ENCODE measurements around the gene SULT6B1. TPM values are rescaled to one million over a fixed set of nuclear protein-coding genes. Genes with fewer than 3 reads are reported as not detected.
"Not testable (repeated sequence)": the region's sequence is repeated elsewhere in the genome, so short reads cannot be mapped to it uniquely, and the experiment has no call there.

The SULT6B1 gene
- total RNA-seq, 1 experiment from 2014 or later, result not detected

GRCh38 chr2:37211212-37211611 lies 22.7 kb upstream of the SULT6B1 start:
- ChIA-PET CTCF (no interaction called here), POLR2A (ENCODE audit: low non-redundant PET) (no interaction called here)
- no peaks in the 10 kb centered on the region for H3K27me3 ChIP-seq (replicated peaks; ENCODE audit: insufficient read depth, low read depth, low read length, poor library complexity)
- no peak for DNase-seq (ENCODE audit: low spot score)
- no peak overlapping the region for H3K27ac ChIP-seq (ENCODE audit: low read depth, low read length, poor library complexity, severe bottlenecking)
- H3K4me1 ChIP-seq (ENCODE audit: insufficient read depth, low read length, poor library complexity, severe bottlenecking), result no peaks in the 10 kb centered on the region
- no peak for TF ChIP-seq EZH2 (IDR thresholded peaks at IDR 0.05; ENCODE audit: borderline replicate concordance, low read depth, low read length, poor library complexity, severe bottlenecking)
- TF ChIP-seq CTCF (conservative IDR thresholded peaks at IDR 0.05; ENCODE audit: low read depth, low read length), result no peak
- BruUV-seq (replicated peaks), result no TSS peak
- H3K4me3 ChIP-seq (ENCODE audit: low read depth, low read length, poor library complexity, severe bottlenecking), result no peak overlapping the region
- H3K9me3 ChIP-seq (ENCODE audit: low read depth, low read length, poor library complexity, severe bottlenecking), result peaks cover 33% of the 10 kb centered on the region
- peaks cover 100% of the 10 kb centered on the region for H3K36me3 ChIP-seq (ENCODE audit: insufficient read depth, low read length, poor library complexity, severe bottlenecking)
- intact Hi-C loops (cut with micrococcal nuclease; ENCODE audit: unreplicated experiment), result no loop called here

- DNase-seq (ENCODE audit: low spot score); intact Hi-C loops (cut with micrococcal nuclease; ENCODE audit: unreplicated experiment); POLR2A ChIA-PET (ENCODE audit: low non-redundant PET); H3K4me1 ChIP-seq (ENCODE audit: insufficient read depth, low read length, poor library complexity, severe bottlenecking); CTCF ChIA-PET; H3K4me3 ChIP-seq (ENCODE audit: low read depth, low read length, poor library complexity, severe bottlenecking); H3K27me3 ChIP-seq (replicated peaks; ENCODE audit: insufficient read depth, low read depth, low read length, poor library complexity); H3K27ac ChIP-seq (ENCODE audit: low read depth, low read length, poor library complexity, severe bottlenecking); BruUV-seq (replicated peaks): not testable (repeated sequence)
- Histone ChIP-seq H3K36me3 (ENCODE audit: insufficient read depth, low read length, poor library complexity, severe bottlenecking) (peaks cover 98% of the 10 kb centered on the region), H3K9me3 (ENCODE audit: low read depth, low read length, poor library complexity, severe bottlenecking) (peaks cover 57% of the 10 kb centered on the region)
Measured at GRCh38 chr2:37206760-37207159, 18.3 kb upstream of the SULT6B1 start.

GRCh38 chr2:37205689-37206341 lies 17.3 kb upstream of the SULT6B1 start:
- peaks cover 57% of the 10 kb centered on the region for H3K9me3 ChIP-seq (ENCODE audit: low read depth, low read length, poor library complexity, severe bottlenecking)
- no peak overlapping the region for H3K4me3 ChIP-seq (ENCODE audit: low read depth, low read length, poor library complexity, severe bottlenecking)
- intact Hi-C loops (cut with micrococcal nuclease; ENCODE audit: unreplicated experiment), result no loop called here
- CTCF ChIA-PET, result no interaction called here
- POLR2A ChIA-PET (ENCODE audit: low non-redundant PET), result no interaction called here
- BruUV-seq (replicated peaks), result no TSS peak
- DNase-seq (ENCODE audit: low spot score), result no peak
- no peak for TF ChIP-seq CTCF (conservative IDR thresholded peaks at IDR 0.05; ENCODE audit: low read depth, low read length)
- no peak for TF ChIP-seq EZH2 (IDR thresholded peaks at IDR 0.05; ENCODE audit: borderline replicate concordance, low read depth, low read length, poor library complexity, severe bottlenecking)
- no peaks in the 10 kb centered on the region for H3K27me3 ChIP-seq (replicated peaks; ENCODE audit: insufficient read depth, low read depth, low read length, poor library complexity)
- H3K36me3 ChIP-seq (ENCODE audit: insufficient read depth, low read length, poor library complexity, severe bottlenecking), result peaks cover 98% of the 10 kb centered on the region
- H3K4me1 ChIP-seq (ENCODE audit: insufficient read depth, low read length, poor library complexity, severe bottlenecking), result no peaks in the 10 kb centered on the region
- H3K27ac ChIP-seq (ENCODE audit: low read depth, low read length, poor library complexity, severe bottlenecking), result no peak overlapping the region

- H3K27ac ChIP-seq (ENCODE audit: low read depth, low read length, poor library complexity, severe bottlenecking); H3K4me3 ChIP-seq (ENCODE audit: low read depth, low read length, poor library complexity, severe bottlenecking); H3K27me3 ChIP-seq (replicated peaks; ENCODE audit: insufficient read depth, low read depth, low read length, poor library complexity); DNase-seq (ENCODE audit: low spot score); CTCF ChIA-PET; intact Hi-C loops (cut with micrococcal nuclease; ENCODE audit: unreplicated experiment); H3K4me1 ChIP-seq (ENCODE audit: insufficient read depth, low read length, poor library complexity, severe bottlenecking); POLR2A ChIA-PET (ENCODE audit: low non-redundant PET); BruUV-seq (replicated peaks): not testable (repeated sequence)
- peaks cover 57% of the 10 kb centered on the region for H3K9me3 ChIP-seq (ENCODE audit: low read depth, low read length, poor library complexity, severe bottlenecking)
- H3K36me3 ChIP-seq (ENCODE audit: insufficient read depth, low read length, poor library complexity, severe bottlenecking), result peaks cover 91% of the 10 kb centered on the region
Measured at GRCh38 chr2:37205071-37205661, 16.7 kb upstream of the SULT6B1 start.

Data from A673 (cell line).